ENCODE results near the gene EDN1. TPM values are rescaled to one million over a fixed set of nuclear protein-coding genes. Genes with fewer than 3 reads are reported as not detected.
A peak's percentile ranks its signal among the peaks of the same experiment; 100 is the strongest.

The EDN1 gene
- total RNA-seq, result under 1 TPM in 1 of 2 experiments, not detected in 1; 0.14 TPM

GRCh38 chr6:12289933-12290820, at the start of gene EDN1:
Gene EDN1, plus strand, starts transcription at chr6:12290361. Its CDS starts 269 bp downstream, at chr6:12290630.
- ATAC-seq (ENCODE audit: low read depth), result peak; percentile 90
- H3K4me1 Mint-ChIP-seq, result peaks cover 17% of the 10 kb centered on the region
- H3K27me3 Mint-ChIP-seq, result peaks cover 44% of the 10 kb centered on the region

DNA sequence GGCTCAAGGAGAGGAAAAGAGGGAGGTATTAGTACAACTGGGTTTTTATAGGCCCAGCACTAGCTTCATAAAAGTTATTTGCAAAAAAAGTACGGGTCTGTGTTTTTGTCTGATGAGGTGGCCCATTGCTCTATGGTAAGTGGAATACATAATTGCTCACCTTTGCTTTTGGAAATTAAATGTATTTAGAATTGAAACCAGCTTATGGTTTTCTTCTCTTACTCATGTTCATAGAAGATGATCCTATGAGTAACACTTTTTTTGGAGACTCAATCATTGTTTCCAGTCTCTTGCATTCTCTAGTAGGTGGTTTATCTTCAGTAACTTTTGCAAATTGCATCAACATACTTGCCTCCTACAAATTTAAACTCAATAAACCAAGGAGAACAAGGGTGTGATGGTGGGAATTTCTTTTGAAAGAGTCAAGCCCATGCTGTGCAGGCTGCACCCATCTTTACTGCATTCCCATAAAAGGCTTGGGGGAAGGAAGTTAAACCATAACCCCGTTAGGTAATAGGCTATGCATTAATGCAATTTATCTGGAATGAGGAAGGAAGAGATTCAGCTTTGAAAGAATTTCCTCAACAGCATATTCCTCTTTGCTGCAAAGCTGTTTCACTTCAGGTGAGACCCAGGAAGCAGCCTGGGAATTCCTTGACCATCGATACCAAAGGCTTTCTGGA, 48.5 kb upstream of the EDN1 start:
- Mint-ChIP-seq H3K4me3 (no peak overlapping the region), H3K4me1 (peaks cover 8% of the 10 kb centered on the region), H3K36me3 (no peaks in the 10 kb centered on the region), H3K9me3 (no peaks in the 10 kb centered on the region), H3K27me3 (no peaks in the 10 kb centered on the region), H3K27ac (no peak overlapping the region)
- ATAC-seq (ENCODE audit: low read depth) (no peak), DNase-seq (no peak)
- POLR2A ChIA-PET, result no interaction called here

More at GRCh38 chr6:12289933-12290820, at the start of gene EDN1:
- H3K9me3 Mint-ChIP-seq, result no peaks in the 10 kb centered on the region
- peak; percentile 67 for DNase-seq
- no peaks in the 10 kb centered on the region for H3K36me3 Mint-ChIP-seq
- H3K4me3 Mint-ChIP-seq, result peak within 1 kb of the TSS; percentile 88
- POLR2A ChIA-PET, result interaction anchor here (0.5 to 1.4 kb wide), 2 partner anchors 635 to 1816 kb away, joined by 3 read pairs; no protein-coding TSS in a partner anchor
- no peak within 1 kb of the TSS for H3K27ac Mint-ChIP-seq

GRCh38 chr6:12243169-12243568, 47.0 kb upstream of the EDN1 start:
- DNase-seq, result no peak
- H3K27ac Mint-ChIP-seq, result no peak overlapping the region
- H3K36me3 Mint-ChIP-seq, result no peaks in the 10 kb centered on the region
- H3K9me3 Mint-ChIP-seq, result no peaks in the 10 kb centered on the region
- no peak overlapping the region for H3K4me3 Mint-ChIP-seq
- no peaks in the 10 kb centered on the region for H3K27me3 Mint-ChIP-seq
- peaks cover 7% of the 10 kb centered on the region for H3K4me1 Mint-ChIP-seq
- POLR2A ChIA-PET, result no interaction called here
- ATAC-seq (ENCODE audit: low read depth), result no peak

- ATAC-seq (ENCODE audit: low read depth), result no peak
- H3K4me3 Mint-ChIP-seq, result no peak overlapping the region
- no peaks in the 10 kb centered on the region for H3K9me3 Mint-ChIP-seq
- H3K36me3 Mint-ChIP-seq, result no peaks in the 10 kb centered on the region
- H3K27ac Mint-ChIP-seq, result no peak overlapping the region
- no peak for DNase-seq
- H3K27me3 Mint-ChIP-seq, result peaks cover 5% of the 10 kb centered on the region
- H3K4me1 Mint-ChIP-seq, result no peaks in the 10 kb centered on the region
- POLR2A ChIA-PET, result no interaction called here
These were observed 44.8 kb upstream of the EDN1 start for GRCh38 chr6:12245360-12245759.

GRCh38 chr6:12245763-12246718, 44.1 kb upstream of the EDN1 start:
- Mint-ChIP-seq H3K27me3 (peaks cover 5% of the 10 kb centered on the region), H3K27ac (no peak overlapping the region), H3K36me3 (no peaks in the 10 kb centered on the region), H3K9me3 (no peaks in the 10 kb centered on the region), H3K4me3 (no peak overlapping the region), H3K4me1 (no peaks in the 10 kb centered on the region)
- ATAC-seq (ENCODE audit: low read depth) (no peak), DNase-seq (no peak)
- POLR2A ChIA-PET, result no interaction called here

DNA sequence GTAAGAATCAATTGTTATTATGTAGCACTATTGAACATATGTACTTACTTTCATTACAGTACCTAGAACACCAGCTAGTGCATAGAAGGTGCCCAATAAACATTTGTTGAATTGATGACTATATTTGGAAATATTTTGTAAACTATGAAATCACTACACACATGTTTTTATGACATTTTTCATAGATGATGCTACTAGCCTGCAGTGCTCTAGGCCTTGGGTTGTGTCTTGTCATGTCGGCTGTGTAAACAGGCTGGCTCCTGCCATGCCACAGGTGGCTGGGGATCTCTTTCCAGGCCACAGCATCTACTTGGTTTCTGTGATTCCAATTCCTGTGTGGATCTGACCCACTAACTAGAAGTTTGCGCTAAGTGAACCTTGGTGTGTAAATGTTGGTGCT, 43.3 kb upstream of the EDN1 start:
- POLR2A ChIA-PET, result no interaction called here
- no peaks in the 10 kb centered on the region for H3K4me1 Mint-ChIP-seq
- H3K9me3 Mint-ChIP-seq, result no peaks in the 10 kb centered on the region
- no peak overlapping the region for H3K27ac Mint-ChIP-seq
- peaks cover 8% of the 10 kb centered on the region for H3K27me3 Mint-ChIP-seq
- H3K36me3 Mint-ChIP-seq, result no peaks in the 10 kb centered on the region
- DNase-seq, result no peak
- no peak for ATAC-seq (ENCODE audit: low read depth)
- H3K4me3 Mint-ChIP-seq, result no peak overlapping the region

GRCh38 chr6:12249541-12250382, 40.4 kb upstream of the EDN1 start:
- no peaks in the 10 kb centered on the region for H3K36me3 Mint-ChIP-seq
- DNase-seq, result no peak
- H3K27me3 Mint-ChIP-seq, result peaks cover 28% of the 10 kb centered on the region
- POLR2A ChIA-PET, result no interaction called here
- ATAC-seq (ENCODE audit: low read depth), result no peak
- H3K4me1 Mint-ChIP-seq, result no peaks in the 10 kb centered on the region
- no peak overlapping the region for H3K27ac Mint-ChIP-seq
- no peak overlapping the region for H3K4me3 Mint-ChIP-seq
- H3K9me3 Mint-ChIP-seq, result no peaks in the 10 kb centered on the region

GRCh38 chr6:12250383-12250770, 39.8 kb upstream of the EDN1 start:
- ATAC-seq (ENCODE audit: low read depth), result no peak
- Mint-ChIP-seq H3K36me3 (no peaks in the 10 kb centered on the region), H3K4me3 (no peak overlapping the region), H3K9me3 (no peaks in the 10 kb centered on the region), H3K4me1 (no peaks in the 10 kb centered on the region), H3K27ac (no peak overlapping the region), H3K27me3 (peaks cover 30% of the 10 kb centered on the region)
- POLR2A ChIA-PET, result no interaction called here
- DNase-seq, result no peak

- H3K9me3 Mint-ChIP-seq, result no peaks in the 10 kb centered on the region
- H3K27me3 Mint-ChIP-seq, result peaks cover 30% of the 10 kb centered on the region
These were observed 36.0 kb upstream of the EDN1 start for GRCh38 chr6:12254210-12254609.

GRCh38 chr6:12258191-12258590, 32.0 kb upstream of the EDN1 start:
- DNase-seq (no peak), ATAC-seq (ENCODE audit: low read depth) (no peak)
- no peak overlapping the region for H3K4me3 Mint-ChIP-seq
- POLR2A ChIA-PET, result no interaction called here
- H3K36me3 Mint-ChIP-seq, result no peaks in the 10 kb centered on the region
- H3K27ac Mint-ChIP-seq, result no peak overlapping the region
- H3K4me1 Mint-ChIP-seq, result no peaks in the 10 kb centered on the region
- no peaks in the 10 kb centered on the region for H3K9me3 Mint-ChIP-seq
- peaks cover 19% of the 10 kb centered on the region for H3K27me3 Mint-ChIP-seq

More at GRCh38 chr6:12254210-12254609, 36.0 kb upstream of the EDN1 start:
- POLR2A ChIA-PET, result no interaction called here
- H3K4me1 Mint-ChIP-seq, result no peaks in the 10 kb centered on the region
- no peak for ATAC-seq (ENCODE audit: low read depth)
- no peak overlapping the region for H3K4me3 Mint-ChIP-seq
- no peaks in the 10 kb centered on the region for H3K36me3 Mint-ChIP-seq
- no peak overlapping the region for H3K27ac Mint-ChIP-seq
- no peak for DNase-seq

GRCh38 chr6:12258591-12259075, 31.5 kb upstream of the EDN1 start:
- no peak overlapping the region for H3K27ac Mint-ChIP-seq
- peaks cover 14% of the 10 kb centered on the region for H3K27me3 Mint-ChIP-seq
- POLR2A ChIA-PET, result no interaction called here
- H3K9me3 Mint-ChIP-seq, result no peaks in the 10 kb centered on the region
- no peak overlapping the region for H3K4me3 Mint-ChIP-seq
- DNase-seq (no peak), ATAC-seq (ENCODE audit: low read depth) (no peak)
- H3K36me3 Mint-ChIP-seq, result no peaks in the 10 kb centered on the region
- no peaks in the 10 kb centered on the region for H3K4me1 Mint-ChIP-seq

GRCh38 chr6:12260458-12261093, 29.6 kb upstream of the EDN1 start:
- no peak for ATAC-seq (ENCODE audit: low read depth)
- Mint-ChIP-seq H3K4me3 (no peak overlapping the region), H3K27me3 (peaks cover 8% of the 10 kb centered on the region), H3K4me1 (no peaks in the 10 kb centered on the region), H3K36me3 (no peaks in the 10 kb centered on the region), H3K27ac (no peak overlapping the region), H3K9me3 (no peaks in the 10 kb centered on the region)
- DNase-seq, result no peak
- POLR2A ChIA-PET, result no interaction called here

Measured in activated naive CD8-positive, alpha-beta T cell treated with anti-CD3 and anti-CD28 coated beads, Interleukin-2, amount 10 ng/mL, durations not matched to agents 7 days and 5 days (primary cell).